Gastrocnemius medialis (tissue), 4 donors: Measurements from ENCODE around the gene SUMF2.

Source experiments
- CTCF ChIP-seq, 5 experiments: fragments of 450-650 bp in 3 of 5; fragments of 200-600 bp in 2 of 5; sonication (generic) in 2 of 5; IDR thresholded peaks in 4 of 5; conservative IDR thresholded peaks in 1 of 5; 1 replicate in 4 of 5; 2 replicates in 1 of 5; pipeline ENCODE4 v1.5.1; 2016 to 2019; ENCODE audit warnings: antibody characterized with exemption in 5 of 5, mild to moderate bottlenecking in 3 of 5, moderate library complexity in 3 of 5
- POLR2A ChIP-seq, 2 donors: fragments of 450-650 bp; IDR thresholded peaks; one replicate each; pipeline ENCODE4 v1.6.1; 2017; ENCODE audit warnings: antibody characterized with exemption in 2 of 2, mild to moderate bottlenecking in 2 of 2, moderate library complexity in 2 of 2

DNA sequence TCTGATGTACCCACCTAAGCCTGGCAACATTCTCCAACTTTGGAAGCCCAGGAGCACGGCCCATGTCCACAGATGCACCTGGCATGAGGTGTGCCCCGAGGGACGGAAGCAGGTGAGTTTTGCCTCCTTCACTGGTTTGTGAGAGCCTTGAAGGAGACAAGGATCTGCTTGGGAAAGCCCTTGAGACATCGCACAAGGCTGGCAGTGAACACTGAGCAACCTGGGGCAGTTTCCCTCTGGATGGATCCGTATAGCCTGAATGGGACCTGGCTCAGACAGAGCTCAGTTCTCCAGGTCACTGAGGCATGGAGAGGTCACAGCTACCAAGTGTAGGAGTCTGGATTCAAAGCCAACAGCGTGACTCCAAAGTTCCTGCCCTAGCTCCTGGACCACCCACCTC is 60.9 kb downstream of the SUMF2 start:
- no peak for TF ChIP-seq CTCF (IDR thresholded peaks at IDR 0.05 in 4 of 5, conservative IDR thresholded peaks at IDR 0.05 in 1 of 5)
- no peak for TF ChIP-seq POLR2A (IDR thresholded peaks at IDR 0.05)
